HTR-8/SVneo (cell line): Measurements from ENCODE around the gene STK25.
A peak's percentile ranks its signal among the peaks of the same experiment; 100 is the strongest.

ENCODE experiments used
- DNase-seq: peaks from one replicate; pipeline ENCODE4 v3.0.0; 2011; ENCODE audit warnings: low spot score, mixed read lengths; ENCODE audit not compliant: insufficient read length
- FAIRE-seq: peaks from 2 replicates; lab custom pipeline; 2011; peaks lifted over from hg19 to GRCh38; lab: Jason Lieb, UNC

Gene STK25

DNA sequence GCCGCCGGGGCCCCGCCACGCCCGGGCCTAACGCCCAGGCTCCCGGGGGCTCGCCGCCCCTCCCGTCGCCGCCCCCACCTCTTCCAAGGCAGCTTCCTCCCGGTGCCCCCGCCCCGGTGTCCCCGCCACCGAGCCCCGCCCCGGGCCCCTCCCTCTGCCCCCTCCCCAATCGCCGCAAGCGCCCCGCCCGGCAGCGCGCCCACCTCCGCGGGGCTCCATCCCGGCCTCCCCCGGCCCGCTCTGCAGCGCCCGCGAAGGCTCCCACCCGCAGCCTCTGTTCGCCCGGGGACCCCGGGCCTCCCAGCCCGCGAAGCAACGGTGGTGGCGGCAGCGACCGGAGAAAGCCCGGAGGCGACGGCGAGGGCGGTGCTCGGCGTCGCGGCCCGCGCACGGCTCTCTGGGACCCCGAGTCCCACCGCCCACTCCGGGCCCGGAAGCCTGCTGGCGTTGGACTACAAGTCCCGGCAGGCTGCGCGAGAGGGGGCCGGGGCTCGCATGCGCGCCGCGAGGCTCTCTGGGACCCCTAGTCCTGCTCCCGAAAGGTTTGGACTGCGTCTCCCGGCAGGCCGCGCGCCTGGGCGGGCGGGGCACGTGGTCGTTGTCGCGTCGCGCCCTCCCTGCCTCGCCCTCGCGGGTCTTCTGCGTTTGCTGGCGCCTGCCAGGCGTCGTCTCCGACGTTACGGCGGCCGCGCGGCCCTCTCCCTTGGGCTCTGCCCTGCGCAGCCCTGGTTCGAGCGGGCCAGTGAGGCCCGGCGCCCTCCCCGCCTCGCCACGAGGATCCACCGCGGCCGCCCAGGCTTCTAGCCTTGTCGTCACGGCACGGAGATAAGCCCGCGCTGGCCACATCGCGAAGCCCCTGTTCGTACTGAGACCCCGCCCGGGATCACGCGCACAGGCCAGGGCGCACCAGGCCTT lies at the start of gene STK25:
TSS of gene STK25 (minus strand) at position 345 of the 915 bp plus-strand sequence. CDS start 549 bp downstream, outside the sequence.
- peak; percentile 95 for FAIRE-seq
- peak; percentile 99 for DNase-seq

DNA sequence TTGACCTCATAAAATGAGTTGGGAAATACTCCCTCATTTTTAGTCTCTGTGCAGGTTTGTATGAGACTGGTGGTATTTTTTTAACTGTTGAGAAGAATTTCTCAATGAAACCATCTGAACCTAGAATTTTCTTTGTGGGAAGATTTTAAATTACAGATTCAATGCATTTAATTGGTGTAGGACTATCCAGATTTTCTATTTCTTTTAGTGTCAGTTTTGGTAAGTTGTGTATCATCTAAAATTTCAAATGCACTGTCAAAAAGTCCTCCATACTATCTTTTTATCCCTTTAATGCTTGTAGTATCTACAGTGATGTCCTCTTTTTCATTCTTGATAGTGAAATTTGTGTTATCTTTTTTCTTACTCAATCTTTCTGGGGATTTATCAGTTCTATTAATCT lies 48.4 kb upstream of the STK25 start:
- no peak for DNase-seq
- FAIRE-seq = no peak

DNA sequence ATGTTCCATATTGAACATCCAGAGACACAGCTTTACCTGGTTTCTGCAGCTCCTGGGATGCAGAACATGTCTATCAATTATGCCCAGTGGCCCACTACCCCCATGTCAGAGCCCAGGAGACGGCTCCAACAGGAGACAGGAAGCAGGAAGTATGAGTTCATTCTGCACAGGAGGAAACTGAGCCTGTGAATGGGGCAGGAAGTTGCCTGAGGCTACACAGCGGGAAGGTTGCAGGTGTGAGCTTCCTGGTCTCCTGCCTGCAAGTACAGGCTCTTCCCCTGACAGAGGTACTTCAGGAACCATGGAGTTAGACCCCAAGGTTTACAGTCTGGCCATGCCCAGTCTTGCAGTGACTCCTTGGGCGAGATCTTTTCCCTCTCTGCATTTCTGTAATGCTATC lies 47.3 kb upstream of the STK25 start:
- FAIRE-seq (no peak), DNase-seq (no peak)

DNA sequence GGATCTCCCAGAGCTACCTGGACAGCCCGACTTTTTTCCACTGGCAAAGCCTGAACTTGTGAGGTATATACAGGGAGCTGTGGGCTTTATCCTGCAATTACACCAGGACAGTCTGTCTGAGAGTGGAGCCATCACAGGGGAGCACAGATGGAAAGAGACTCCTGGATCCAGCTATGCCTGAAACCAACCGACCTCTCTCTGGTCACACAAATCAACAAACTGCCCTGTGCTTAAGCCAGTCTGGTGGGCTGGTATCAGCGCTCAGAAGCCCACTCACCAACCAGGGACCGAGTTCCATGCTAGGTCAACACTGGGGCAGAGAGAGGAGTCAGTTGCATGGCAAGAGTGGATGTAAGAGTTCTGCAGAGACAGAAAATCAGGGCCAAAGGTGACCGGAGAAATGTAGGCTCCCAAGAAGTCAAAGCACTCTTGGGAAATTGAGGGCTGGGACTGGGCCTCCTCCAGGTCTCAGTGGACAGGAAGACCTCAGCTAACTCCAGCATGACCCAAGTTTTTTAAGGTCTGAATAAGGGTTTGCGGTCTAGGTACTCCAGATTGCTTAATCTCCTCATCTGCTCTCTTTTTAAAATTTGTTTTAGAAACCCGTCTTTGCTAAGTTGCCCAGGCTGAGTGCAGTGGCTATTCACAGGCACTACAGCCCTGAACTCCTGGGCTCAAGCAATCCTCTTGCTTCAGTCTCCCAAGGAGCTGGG lies 46.4 kb upstream of the STK25 start:
- FAIRE-seq (no peak), DNase-seq (no peak)

DNA sequence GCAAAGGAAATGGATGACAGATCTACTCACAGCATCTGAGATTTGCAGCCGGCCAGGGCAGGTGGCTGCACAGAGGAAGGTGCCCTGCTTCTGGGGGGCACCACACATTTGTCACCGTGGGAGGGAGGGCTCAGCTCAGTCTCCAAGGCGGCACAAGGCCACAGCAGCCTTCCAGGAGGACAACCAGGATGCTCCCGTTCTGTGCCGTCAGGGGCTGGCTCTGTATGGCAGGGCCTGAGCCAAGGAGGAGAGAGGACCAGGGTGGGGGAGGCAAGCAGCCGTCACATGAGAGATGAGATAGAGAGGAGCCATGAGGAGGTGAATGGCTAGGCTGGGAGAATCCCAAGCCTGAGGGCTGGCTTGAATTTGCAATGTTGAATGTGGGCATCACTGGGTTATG lies 45.6 kb upstream of the STK25 start:
- FAIRE-seq (no peak), DNase-seq (no peak)

DNA sequence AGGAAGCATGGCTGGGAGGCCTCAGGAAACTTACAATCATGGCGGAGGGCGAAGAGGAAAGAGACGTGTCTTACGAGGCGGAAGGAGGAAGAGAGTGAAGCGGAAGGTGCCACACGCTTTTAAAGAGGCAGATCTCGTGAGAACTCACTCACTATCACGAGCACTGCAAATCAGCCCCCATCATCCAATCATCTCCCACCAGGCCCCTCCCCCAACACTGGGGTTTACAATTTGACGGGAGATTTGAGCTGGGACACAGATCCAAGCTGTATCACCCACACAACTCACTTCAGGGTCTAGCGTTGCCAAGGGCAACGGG lies 45.1 kb upstream of the STK25 start:
- no peak for FAIRE-seq
- DNase-seq = no peak

DNA sequence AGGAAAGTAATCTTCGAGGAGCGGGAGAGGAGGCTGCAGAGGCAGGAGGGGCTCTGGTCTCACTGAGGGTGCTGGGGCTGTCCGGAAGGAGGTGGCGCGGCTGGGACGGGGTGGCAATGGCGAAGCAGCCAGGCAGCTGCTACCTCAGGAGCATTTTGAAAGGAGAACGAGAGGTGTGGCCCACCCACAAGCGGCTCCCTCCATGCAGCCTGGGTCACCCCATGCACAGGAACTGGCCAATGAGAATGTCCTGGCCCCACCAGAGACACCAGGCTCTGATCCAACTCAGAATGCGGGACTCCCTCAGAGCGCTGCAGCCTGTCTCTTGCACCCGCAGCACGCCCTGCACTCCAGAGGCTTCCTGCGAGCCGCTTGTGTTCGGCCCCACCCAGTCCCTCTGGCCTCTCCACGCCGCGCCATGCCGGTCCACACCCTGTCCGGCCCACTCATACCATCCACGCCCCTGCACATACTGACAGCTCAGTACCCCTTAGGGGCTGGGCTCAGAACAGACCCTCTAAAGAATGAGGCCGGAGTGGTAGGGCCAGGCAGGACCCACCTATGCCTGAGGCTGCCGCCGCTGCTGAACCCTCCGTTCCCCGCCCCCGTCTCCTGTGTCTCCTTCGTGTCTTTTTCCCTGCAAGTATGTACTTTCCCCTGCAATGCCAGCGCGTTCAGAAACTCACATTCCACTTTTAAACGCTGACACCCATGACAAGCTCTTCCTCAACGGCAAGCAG lies 43.8 kb upstream of the STK25 start:
- FAIRE-seq = no peak
- DNase-seq = no peak

DNA sequence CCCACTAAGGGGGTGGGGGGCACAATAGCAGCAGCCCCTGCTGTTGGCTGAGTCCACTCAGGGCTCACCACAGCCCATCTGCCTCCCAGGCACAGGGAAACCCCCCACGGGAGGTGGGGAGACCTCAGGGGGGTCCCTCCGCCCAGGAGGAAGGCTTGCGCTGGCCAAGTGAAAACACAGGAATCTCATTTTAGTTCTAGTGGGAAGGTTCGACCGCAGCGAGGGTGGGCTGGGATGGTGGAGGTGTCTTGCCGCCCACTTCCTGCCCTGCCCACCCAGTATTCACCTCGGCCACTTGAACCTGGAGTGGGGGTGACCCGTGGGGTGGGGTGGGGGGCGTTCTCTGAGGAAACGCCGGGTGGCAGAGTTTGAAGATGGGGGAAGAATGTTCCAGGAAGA lies 43.2 kb upstream of the STK25 start:
- no peak for FAIRE-seq
- DNase-seq = no peak

DNA sequence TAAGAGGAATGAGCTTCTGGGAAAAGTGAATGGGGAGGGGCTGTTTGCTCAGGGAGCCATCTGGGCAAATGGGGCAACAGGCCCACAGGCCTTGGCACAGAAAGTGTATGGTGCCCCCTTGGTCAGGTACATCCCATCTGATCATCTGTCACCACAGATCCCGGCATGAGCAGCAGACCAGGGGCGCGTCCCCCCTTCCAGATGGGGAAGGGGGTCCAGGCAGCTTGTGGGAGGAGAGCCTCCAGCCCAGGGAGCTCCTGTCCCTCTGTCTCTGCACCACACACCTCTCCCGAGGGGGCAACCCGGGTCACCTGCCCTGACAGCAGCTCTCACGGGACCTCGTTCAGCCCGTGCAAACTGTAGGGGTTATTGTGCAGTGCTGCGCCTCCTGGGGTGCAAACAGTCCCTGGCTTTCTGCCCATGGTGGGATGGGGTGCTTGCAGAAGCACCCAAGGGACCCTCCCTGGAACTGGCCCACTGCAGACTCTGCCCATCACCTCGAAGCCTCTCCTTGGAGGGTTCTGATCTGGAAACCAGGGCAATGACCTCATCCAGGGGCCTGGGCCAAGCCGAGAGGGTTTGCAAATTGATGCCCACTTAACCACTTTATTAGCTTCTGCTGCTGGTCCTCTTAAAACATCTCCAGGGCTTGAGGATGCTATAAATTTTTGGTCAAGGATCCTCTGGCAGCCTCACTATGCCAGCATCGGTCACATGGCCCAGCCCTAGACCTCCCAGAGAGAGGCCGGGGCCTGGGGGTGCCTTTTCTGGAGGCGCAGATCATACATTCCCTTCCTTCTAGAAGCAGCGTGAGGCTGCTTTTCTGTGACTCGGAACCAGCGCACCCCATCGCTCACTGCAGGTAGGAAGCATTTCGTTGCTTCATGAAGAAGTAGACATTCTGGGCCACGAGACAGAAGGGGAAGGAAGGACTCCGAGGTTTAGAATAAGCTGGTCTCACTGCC lies 42.5 kb upstream of the STK25 start:
- FAIRE-seq (no peak), DNase-seq (no peak)

DNA sequence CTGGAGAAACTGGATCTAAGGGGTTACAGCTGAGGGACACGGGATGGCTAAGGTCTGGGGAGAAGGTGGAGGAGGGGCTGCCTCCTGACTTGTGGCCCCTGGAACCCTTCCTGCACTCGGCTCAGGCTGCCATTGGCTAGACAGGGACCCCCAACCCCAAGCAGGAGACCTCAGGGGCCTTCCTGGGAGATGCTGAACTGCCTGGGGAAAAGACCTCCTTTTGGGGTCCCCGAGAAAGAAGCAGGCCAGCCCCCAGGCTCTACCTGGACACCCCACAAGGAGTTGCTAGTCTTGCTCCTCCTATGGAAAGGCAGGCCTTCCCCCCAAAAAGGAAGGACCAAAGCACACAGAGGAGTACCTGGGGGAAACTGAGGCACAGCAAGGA lies 40.1 kb upstream of the STK25 start:
- no peak for DNase-seq

DNA sequence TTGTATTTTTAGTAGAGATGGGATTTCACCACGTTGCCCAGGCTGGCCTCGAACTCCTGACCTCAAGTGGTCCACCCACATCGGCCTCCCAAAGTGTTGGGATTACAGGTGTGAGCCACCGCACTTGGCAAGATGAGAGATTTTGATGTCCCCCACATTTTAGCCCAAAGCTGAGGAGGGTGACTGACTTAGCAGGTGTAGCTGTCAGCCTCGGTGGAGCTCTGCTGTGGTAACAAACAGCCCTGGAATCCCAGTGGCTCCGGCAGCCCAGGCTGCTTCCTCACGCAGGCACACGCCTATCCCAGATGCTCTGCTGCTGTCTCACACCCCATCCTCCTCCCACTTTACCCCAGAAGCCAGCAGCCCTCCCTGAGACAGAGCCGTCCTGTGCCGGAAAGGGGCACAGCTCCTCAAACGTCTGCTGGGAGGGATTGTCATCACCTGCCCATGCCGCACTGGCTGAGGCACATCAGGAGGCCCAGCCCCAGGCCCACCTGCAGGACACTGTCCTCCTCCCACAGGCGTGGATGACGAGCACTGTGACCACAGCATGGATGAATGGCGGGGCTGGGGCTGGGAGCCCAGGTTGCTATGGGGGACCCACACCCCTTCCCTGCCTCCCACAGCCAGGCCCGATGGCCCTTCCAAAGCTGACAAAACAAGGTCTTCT lies 39.5 kb upstream of the STK25 start:
- FAIRE-seq (no peak), DNase-seq (no peak)

More for the DNA sequence above, 40.1 kb upstream of the STK25 start:
- FAIRE-seq = peak; percentile 31

DNA sequence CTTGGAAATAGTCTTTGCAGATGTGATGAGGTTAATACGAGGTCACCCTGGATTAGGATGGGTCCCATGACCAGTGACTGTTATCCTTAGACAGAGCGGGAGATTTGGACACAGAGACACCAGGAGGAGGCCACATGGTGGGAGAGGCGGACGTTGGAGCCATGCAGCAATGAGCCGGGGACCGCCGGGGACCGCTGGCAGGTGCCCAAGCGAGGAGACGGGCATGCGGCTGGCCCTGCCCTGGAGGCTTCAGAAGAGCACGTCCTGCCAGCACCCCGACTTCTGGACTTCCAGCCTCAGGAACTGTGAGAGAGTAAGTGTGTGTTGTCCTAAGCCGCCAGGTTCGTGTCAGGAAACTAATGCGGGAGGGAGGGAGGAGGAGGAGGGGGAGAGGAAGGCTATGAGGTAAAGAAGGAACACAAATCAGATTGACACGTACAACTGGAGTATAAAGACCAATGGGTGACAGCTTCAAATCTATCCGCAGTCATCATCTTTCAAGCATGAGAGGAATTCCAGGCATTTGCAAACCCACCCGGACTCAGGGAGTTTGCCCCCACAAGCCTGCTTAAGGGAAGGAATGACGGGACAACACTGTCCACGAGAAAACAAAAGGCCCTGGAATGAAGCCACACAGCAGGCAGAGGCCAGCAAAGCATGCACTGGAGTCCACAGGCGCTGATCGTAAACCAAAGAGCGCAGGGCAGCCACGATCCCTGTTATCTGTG lies 38.6 kb upstream of the STK25 start:
- peak; percentile 99 for FAIRE-seq

DNA sequence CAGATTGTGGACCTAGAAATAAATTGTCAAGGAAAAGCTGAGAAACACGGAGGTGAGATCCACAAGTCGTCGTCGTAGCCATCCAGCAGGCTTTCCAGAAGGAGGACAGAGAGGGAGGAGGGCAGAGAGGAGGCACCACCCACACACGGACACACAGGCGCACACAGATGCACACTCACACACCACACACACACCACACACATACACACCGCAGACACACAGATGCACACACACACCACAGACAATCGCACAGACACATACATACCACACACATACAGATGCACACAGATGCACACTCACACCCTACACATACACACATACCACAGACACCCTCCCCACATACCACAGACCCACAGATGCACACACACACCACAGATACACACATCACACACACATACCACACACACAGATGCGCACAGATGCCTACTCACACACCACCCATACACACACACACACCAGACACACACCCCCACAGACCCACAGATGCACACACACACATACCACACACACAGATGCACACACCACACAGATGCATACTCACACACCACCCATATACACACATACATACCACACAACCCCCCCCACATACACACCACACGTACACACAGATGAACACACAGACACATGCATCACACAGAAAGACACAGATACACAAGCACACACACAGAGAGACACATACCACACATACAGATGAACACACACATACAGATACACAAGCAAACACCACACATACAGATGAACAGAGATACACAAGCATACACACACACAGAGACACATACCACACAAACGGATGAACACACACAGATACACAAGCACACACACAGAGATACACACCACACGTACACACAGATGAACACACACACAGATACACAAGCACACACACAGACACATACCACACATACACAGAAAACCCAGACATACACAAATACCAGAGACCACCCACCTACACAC lies 37.4 kb upstream of the STK25 start:
- no peak for DNase-seq
- peak; percentile 100 for FAIRE-seq

More for the DNA sequence above, 38.6 kb upstream of the STK25 start:
- peak; percentile 96 for DNase-seq

DNA sequence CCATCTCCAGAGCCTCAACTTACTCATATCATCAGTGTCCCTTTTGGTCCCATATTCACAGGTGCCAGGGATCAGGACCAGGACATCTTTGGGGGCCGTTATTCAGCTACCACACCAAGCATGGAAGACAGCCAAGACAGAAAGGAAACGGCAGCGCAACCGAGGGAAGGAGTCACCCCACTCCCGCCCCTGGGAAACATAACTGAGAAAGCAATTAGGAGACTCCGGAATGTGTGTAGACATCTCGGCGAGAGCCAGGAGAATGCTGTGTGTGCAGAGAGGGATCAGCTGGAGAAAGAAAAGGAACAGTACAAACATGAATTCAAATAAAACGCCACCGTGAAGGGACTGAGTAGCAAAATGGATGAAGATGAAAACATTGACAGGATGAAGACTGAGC lies 36.7 kb upstream of the STK25 start:
- DNase-seq (no peak), FAIRE-seq (peak; percentile 60)

DNA sequence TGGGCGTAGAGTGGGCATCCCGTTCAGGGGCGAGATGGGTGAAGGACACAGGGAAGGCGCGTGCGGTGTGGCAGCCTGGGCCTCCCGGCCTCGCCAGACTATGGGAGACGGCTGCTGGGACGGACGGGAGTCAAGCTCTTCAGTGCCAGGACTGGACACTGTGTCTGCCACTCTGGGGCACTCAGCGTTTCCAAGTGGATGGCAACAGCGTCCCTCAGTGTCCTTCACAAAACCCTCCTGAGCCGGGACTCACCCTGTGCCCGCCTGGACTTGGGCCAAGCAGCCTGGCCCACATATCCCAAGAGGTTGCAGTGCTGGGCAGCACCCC lies 33.9 kb upstream of the STK25 start:
- FAIRE-seq = no peak
- no peak for DNase-seq

DNA sequence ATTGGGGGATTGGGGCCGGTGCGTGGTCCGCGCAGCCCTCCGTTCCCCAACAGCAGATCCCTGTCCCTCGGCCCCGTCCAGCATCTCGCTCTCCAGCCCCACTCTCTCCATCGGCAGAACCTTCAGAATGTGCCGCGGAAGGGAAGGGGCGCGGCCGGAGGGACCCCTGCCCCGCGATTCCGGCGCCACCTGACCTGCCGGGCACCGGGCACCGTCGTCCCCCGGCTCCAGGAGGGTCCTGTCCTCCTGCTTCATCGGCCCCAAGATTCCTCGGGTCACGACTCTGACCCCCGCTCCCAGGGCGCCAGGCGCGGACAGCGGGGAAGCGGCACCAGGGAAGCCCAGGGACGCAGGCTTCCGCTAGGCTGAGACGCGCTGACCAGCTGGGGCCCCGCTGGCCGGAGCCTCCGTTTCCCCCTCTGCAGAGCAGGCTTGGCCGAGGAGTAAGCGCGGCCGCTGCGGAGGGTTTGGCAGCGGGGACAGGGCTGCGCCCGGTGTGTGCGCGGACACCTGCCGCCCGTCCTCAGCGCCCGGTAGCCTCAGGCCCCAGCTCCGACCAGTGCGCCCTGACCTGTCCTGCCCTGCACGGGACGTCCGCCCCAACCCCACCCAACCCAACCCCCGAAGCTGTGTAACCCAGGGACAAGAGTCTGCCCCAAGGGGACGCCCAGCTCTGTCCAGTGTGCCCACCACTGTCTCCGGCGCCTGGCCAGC lies 33.3 kb upstream of the STK25 start:
- DNase-seq (no peak), FAIRE-seq (no peak)
